Fibroblast of gingiva (primary cell): ENCODE measurements around the gene SLC7A6OS.

Experiments
- DNase-seq: peaks from one replicate; pipeline ENCODE4 v3.0.0-alpha.2; 2011; ENCODE audit warnings: low read depth

Gene SLC7A6OS

GRCh38 chr16:68310774-68311511 lies at the start of gene SLC7A6OS, which contains the start of gene PRMT7:
Gene SLC7A6OS (minus strand): TSS chr16:68310946. CDS start chr16:68310926, 20 bp downstream.
Gene PRMT7 (plus strand): TSS chr16:68311019. CDS start chr16:68315980, 4,961 bp downstream.
- peak; percentile 85 for DNase-seq

DNA sequence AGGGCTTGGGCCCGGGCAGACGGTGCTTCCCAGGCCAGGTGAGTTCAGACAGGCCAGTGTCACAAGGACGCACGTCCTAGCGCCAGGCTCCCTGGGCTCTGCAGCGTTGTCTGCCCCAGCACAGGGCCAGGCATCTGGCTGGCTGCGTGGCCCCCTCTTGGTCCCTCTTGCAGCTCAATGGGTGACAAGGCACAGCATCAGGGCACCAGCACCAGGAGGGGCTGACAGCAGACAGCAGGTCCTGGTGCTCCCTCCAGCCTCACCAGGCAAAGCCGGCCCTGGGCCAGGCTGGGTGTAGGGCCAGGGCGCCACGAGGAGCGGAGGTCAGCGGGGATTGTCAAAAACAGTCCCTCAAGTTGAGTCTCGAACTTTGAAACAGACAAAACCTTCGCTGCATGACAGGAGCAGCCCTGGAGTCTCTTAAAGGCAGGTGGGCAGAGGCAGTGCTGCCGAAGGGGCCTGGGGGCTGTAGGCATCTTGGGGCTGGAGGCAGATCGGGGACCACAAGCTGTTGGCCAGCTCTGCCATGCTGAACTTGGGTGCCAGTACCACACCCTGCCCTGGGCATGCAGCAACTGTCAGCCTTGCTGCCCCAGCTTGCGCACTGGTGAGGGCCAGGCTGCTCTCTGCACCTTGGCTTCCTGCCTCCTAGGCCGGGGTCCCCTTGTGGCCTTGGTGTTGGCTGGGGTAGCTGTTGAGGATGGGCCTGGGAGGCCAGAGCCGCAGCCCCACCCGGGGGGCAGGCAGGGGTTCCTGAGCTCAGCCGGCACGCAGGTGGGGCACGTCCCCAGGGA lies 48.8 kb upstream of the SLC7A6OS start:
- DNase-seq = no peak

DNA sequence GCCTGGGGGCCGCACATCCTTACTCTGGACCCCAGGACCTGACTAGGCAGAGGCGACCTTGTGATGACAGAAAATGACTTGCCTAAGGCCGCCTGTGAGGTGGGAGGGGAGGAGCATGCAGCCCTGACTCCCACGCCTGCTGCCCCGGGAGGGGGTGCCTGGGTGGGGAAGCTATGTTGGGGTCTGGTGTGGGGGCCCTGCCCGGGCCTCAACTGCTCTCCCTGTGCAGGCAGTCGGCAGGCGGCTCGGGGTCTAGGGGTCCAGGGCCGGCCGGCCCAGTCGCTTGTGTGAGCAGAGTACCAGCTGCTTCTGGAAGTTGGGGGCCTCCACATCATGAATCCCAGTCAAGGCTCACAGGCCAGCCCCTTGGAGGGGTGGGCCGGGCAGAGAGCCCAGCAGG lies 48.2 kb upstream of the SLC7A6OS start:
- no peak for DNase-seq

- no peak for DNase-seq
These were observed 47.2 kb upstream of the SLC7A6OS start for GRCh38 chr16:68357923-68358322.

DNA sequence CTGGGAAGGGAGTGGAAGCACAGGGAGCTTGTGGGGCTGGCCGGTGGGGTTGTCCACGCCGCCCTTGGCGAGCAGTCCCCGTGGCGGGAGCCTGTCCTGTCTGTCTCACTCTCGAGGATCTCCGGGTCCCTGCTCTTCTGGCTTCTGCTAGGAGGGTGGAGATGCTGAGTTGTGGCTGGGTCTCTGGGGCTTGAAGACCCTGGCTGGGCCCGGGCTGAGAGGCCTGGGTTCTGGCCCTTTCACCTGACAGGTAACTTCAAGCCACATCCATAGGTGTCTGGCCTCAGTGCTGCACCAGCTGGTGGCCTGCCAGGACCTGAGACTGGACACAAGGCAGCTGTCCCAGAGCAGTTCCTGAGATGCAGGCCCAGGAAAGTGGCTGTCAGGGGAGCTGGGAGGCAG lies 46.8 kb upstream of the SLC7A6OS start:
- no peak for DNase-seq

DNA sequence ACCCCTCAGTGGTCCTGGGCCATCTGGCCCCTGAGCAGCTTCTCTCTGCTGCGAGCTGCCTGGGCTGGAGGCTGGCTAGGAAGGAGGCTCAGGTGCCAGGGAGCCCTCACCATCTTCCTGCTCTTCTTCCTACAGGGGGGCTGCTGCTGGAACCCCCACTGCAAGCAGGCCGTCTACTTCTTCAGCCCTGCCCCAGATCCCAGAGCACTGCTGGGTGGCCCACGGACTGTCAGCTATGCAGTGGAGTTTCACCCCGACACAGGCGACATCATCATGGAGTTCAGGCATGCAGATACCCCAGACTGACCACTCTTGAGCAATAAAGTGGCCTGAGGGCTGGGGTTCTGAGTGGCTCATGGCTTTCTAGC lies 46.2 kb upstream of the SLC7A6OS start:
- no peak for DNase-seq

DNA sequence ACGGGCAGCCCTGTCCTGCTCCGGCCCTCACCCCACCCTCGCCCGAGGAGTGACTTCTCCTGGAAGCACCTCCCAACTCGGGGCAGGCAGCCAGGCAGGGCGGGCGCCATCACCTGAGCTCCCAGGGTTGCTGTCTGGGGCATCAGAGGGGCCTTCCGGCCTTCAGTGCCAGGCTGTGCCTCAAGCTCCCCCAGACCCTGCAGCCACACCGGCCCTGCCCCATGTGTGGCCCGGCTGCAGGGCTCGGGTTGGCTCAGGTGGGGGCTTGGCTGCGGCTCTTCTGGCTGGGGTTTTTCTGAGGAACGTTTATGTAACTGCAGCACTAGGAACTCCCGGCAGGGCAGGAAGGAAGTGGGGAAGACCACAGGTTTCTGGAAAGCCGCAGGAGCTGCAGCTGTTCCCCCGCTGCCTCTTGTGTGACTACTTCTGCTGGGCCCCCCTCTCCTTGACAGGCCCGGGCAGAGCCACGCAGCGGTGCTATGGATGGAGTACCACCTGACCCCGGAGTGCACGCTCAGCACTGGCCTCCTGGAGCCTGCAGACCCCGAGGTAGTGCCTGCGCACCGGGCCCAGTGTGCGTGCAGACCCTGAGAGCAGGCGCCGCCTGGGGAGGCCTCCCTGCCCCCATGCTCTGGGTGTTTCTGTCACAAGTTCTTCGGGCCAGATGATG lies 45.6 kb upstream of the SLC7A6OS start:
- DNase-seq = no peak

- no peak for DNase-seq
These were observed 44.9 kb upstream of the SLC7A6OS start for GRCh38 chr16:68355447-68356248.

- DNase-seq = no peak
These were observed 44.1 kb upstream of the SLC7A6OS start for GRCh38 chr16:68354816-68355215.

DNA sequence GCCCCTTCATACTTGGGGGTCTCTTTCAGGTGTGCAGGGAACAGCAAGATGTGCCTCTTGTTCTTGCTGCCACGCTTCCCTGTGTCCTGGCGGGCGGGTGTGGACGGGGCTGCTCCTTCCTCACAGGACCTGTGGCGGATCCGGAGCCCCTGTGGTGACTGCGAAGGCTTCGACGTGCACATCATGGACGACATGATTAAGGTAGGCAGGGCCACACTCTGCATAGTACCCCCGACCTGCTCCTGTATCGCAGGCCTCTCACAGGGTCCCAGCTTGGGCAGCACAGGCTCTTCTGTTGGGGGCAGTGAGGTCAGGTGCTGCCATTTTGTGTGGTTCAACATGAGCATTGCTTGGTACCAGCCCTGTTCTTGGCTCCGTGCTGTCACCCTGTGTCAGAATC lies 42.6 kb upstream of the SLC7A6OS start:
- DNase-seq = no peak

- DNase-seq = no peak
These were observed 41.3 kb upstream of the SLC7A6OS start for GRCh38 chr16:68351991-68352431.

- no peak for DNase-seq
These were observed 40.7 kb upstream of the SLC7A6OS start for GRCh38 chr16:68351463-68351862.

DNA sequence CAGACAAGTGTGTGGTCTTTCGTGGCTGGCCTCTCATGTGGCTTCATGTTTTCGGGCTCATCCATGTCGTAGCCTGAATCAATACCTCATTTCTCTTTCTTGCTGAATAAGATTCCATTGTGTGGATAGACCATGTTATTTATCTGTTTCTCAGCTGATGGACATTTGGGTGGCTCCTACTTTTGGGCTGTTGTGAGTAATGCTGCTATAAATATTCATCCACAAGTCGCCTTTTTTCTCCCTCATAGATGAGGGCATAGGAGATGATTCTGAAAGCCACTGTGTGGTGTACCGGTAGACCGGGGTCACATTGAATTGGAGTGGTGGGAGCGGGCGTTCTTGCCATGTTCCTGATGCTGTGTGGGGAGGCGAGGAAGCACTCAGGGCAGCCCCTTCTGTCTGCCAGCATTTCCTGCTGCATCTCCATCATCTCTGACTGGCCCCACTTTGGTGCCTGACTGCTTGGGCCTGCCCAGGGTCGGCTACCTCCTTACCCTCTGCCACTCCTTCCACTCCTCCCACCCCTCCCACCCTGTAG lies 40.1 kb upstream of the SLC7A6OS start:
- DNase-seq = no peak

DNA sequence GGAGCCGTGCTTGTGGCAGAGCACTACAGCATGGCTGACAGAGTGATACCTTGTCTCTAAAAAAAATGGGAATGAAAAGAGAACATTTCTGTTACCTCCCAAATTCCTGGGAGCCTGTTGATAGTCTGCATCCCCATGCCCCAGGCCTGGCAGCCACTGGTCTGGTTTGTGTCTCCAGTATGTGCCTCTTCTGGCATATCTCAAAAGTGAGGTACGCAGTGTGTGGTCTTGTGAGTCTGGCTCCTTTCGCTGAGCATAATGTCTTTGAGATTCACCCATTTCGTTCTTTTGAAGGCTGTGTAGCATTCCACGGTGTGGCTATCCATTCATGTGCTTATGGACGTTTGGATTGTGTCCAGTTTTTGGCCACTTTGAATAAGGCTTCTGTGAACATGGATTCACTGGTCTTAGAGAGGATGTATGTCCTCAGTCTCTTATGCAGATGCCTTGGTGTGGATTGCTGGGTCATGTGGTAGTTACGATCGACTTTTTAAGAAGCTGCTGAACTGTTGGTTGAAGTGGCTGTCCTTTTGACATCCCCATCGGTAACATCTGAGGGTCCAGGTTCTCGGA lies 39.2 kb upstream of the SLC7A6OS start:
- no peak for DNase-seq

- no peak for DNase-seq
These were observed 38.1 kb upstream of the SLC7A6OS start for GRCh38 chr16:68348639-68349445.

DNA sequence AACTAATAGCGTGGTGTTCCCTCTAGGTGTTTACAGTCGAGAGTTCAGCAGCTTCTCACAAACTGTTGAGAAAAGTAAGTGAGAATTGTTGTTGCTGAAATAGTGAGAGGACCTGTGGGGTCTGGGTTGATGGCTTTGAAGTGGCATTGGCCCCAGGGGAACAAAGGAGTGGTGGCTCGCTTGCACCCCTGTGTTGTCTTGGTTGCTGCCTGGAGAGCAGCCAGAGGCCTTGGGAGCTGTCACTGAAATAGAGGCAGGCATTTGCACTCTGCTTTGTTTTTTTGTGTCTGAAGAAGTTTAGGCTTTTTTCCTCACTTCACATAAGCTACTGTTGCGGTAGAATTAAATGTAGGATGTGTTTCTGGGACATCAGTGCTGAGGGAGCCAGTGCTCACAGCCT lies 36.9 kb upstream of the SLC7A6OS start:
- no peak for DNase-seq

DNA sequence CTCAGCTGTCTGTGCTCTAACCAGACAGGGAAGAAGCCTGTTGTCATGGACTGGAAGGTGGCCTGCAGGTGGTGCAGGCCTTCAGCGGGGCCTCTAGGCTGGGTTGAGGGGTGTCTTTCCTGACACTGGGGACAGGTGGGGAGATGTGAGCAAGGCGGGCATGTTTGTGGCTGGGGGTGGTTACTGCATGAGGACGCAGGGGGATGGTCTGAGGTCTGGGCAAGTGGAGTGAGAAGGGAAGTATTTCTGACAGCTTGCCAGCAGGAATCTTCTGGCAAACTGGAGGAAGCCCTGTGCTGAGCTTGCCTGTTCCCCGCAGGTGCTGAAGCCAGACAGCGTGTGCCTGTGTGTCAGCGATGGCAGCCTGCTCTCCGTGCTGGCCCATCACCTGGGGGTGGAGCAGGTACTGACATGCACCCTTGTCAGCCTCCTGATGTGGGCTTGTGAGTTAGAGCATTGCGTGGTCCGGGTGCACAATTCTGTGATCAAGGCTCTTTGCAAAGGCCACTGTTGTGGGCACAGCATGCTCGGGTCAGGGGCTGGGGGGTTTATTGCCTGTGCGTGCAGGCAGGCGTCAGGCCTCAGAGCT lies 36.2 kb upstream of the SLC7A6OS start:
- DNase-seq = no peak

- DNase-seq = no peak
These were observed 35.4 kb upstream of the SLC7A6OS start for GRCh38 chr16:68345958-68346635.

- DNase-seq = no peak
These were observed 34.6 kb upstream of the SLC7A6OS start for GRCh38 chr16:68345351-68345810.
